Activated CD4-positive, alpha-beta T cell treated with anti-CD3 and anti-CD28 coated beads, Interleukin-2, amount 10 ng/mL, durations not matched to agents 24 days and 14 days (primary cell): ENCODE measurements around the gene NME3. TPM values are rescaled to one million over a fixed set of nuclear protein-coding genes. Genes with fewer than 3 reads are reported as not detected.

Source experiments
- total RNA-seq: library from RNA; stranded (reverse); gene quantifications from 2 replicates; pipeline ENCODE4 v1.2.3, GENCODE V29; 2022

Gene NME3
- total RNA-seq, 1 donor from 2014 or later, result 50.0 TPM

Other genes starting within 250 kb of the NME3 start
- 19.9 and 20.8 TPM in 2 replicates for gene TMEM204, start 237.9 kb downstream of the NME3 start, total RNA-seq
- 9.8 and 11.6 TPM in 2 replicates for gene IFT140, start 159.5 kb downstream of the NME3 start, total RNA-seq
- gene CRAMP1, start 159.2 kb downstream of the NME3 start, total RNA-seq, result 34.9 and 36.7 TPM in 2 replicates
- 119 and 120 TPM in 2 replicates for gene JPT2, start 93.3 kb downstream of the NME3 start, total RNA-seq
- 78.2 and 80.2 TPM in 2 replicates for gene MAPK8IP3, start 65.3 kb downstream of the NME3 start, total RNA-seq
- 28.2 and 30.0 TPM in 2 replicates for gene EME2, start 1.3 kb upstream of the NME3 start, total RNA-seq
- 201 and 207 TPM in 2 replicates for gene MRPS34, start 1.6 kb upstream of the NME3 start, total RNA-seq
- gene SPSB3, start 11.0 kb upstream of the NME3 start, total RNA-seq, result 24.6 and 24.9 TPM in 2 replicates
- 77.4 and 81.1 TPM in 2 replicates for gene NUBP2, start 11.4 kb upstream of the NME3 start, total RNA-seq
- gene IGFALS, start 22.2 kb upstream of the NME3 start, total RNA-seq, result 0.12 TPM in 1 of 2 replicates, not detected in the other
- gene HAGH, start 55.3 kb upstream of the NME3 start, total RNA-seq, result 50.3 and 57.7 TPM in 2 replicates
- 20.2 and 21.7 TPM in 2 replicates for gene FAHD1, start 55.7 kb upstream of the NME3 start, total RNA-seq
- gene MEIOB, start 100.6 kb upstream of the NME3 start, total RNA-seq, result not detected in 2 replicates
- not detected in 2 replicates for gene HS3ST6, start 146.9 kb upstream of the NME3 start, total RNA-seq
- 22.8 and 23.0 TPM in 2 replicates for gene MSRB1, start 171.7 kb upstream of the NME3 start, total RNA-seq
- 1.0 TPM in 1 of 2 replicates, not detected in the other for gene RPL3L, start 183.1 kb upstream of the NME3 start, total RNA-seq
- gene NDUFB10, start 188.0 kb upstream of the NME3 start, total RNA-seq, result 136 and 141 TPM in 2 replicates
- 3,359 and 3,401 TPM in 2 replicates for gene RPS2, start 193.3 kb upstream of the NME3 start, total RNA-seq
- 0.57 TPM in 1 of 2 replicates, not detected in the other for gene RNF151, start 195.3 kb upstream of the NME3 start, total RNA-seq
- gene TBL3, start 200.5 kb upstream of the NME3 start, total RNA-seq, result 81.4 and 87.5 TPM in 2 replicates
- 0.56 TPM in 1 of 2 replicates, not detected in the other for gene NOXO1, start 209.9 kb upstream of the NME3 start, total RNA-seq
- gene GFER, start 212.7 kb upstream of the NME3 start, total RNA-seq, result 41.6 and 42.8 TPM in 2 replicates
- gene SYNGR3, start 218.4 kb upstream of the NME3 start, total RNA-seq, result 18.1 and 20.2 TPM in 2 replicates
- 93.9 and 99.0 TPM in 2 replicates for gene ZNF598, start 238.3 kb upstream of the NME3 start, total RNA-seq
- 6.9 and 7.0 TPM in 2 replicates for gene NPW, start 248.2 kb upstream of the NME3 start, total RNA-seq